C1 segment of cervical spinal cord (tissue), 14 donors: ENCODE measurements around the gene RPL21.
A peak's percentile ranks its signal among the peaks of the same experiment; 100 is the strongest.
"Not testable (repeated sequence)": the region's sequence is repeated elsewhere in the genome, so short reads cannot be mapped to it uniquely, and the experiment has no call there.

ENCODE experiments used
- DNase-seq, 14 donors: peaks; one replicate each; lab custom pipeline; 2025; lab: John Stamatoyannopoulos, UW

Gene RPL21

DNA sequence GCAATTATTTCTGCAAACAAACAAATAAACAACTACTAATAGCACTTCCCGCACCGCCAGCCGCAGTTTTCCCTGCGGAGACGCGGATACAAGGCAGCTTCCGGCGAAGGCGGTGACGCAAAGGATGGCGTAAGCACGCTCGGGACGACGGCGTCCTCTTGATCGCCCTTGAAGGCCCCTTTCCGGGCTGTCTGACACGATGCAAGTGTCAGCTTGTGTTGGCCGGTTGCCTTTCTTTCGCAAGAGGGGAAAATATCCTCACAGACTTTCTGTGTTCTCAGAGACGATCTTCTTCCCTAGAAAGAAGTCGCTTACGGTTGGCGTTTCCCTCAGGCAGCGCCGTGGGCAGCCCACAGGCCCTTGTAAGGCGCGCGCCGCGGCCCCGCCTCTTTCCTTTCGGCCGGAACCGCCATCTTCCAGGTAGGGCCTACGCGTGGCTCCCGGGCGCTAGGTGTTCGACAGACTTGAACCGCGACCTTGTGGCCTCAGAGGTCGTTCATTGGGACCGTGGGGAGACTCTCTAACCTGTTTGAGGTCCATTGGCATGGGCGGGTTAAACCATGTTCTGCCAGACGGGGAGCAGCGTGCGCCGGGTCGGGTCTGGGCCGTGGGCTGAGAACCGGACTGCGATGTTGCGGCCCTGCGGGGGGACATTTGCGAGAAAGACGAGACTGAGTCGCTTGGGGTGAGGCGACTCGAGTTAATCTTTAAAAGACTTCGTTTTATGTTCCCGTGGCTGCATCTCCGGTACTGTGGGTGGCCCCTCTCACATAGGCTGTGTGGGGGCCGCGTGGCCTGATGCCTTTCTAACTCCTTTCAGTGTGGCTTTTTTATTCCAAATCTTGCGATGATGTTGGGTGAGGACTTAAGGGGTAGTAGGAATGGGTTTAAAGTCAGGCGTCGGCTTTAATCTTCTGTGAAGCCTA lies at the start of gene RPL21:
RPL21 (plus strand) TSS at position 393 of the 926 bp plus-strand sequence. CDS start 2,219 bp downstream, outside the sequence.
- peak; percentile 81 to 98 (median 90) for DNase-seq

DNA sequence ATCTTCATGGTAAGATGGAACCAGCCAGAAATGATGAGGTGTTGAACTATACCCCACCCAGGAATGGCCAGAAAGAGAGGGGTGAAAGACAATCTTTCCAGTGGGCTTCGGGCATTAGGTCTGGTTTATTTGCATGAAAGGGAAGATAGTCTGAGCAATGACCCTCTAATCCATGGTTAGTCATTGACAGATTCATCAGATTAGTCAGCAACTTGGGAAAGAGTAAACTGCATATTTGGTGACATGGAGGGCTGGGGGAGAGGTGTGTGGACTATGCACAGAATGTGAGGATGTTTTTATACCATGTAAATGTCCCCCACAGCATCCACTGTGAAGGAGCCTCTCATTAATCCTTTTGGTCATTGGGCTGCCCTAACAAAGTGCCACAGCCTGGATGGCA lies 49.7 kb upstream of the RPL21 start:
- no peak for DNase-seq

DNA sequence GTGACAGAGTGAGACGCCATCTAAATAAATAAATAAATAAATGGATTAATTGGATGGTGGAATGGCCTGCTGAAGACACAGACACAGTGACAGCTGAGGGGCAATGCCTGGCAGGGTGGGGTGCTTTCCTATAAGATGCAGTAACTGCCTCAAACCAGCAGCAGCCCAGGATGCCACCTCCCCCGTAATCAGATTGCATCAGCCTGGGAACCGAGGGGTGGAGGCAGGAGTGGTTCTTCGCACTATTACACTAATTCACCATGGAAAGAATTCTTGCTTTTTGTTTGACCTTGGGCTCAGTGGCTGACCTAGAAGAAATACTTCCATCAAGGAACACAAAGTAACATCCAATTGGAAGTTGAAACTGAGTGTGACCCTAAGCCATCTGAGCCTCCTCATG lies 48.2 kb upstream of the RPL21 start:
- no peak for DNase-seq

DNA sequence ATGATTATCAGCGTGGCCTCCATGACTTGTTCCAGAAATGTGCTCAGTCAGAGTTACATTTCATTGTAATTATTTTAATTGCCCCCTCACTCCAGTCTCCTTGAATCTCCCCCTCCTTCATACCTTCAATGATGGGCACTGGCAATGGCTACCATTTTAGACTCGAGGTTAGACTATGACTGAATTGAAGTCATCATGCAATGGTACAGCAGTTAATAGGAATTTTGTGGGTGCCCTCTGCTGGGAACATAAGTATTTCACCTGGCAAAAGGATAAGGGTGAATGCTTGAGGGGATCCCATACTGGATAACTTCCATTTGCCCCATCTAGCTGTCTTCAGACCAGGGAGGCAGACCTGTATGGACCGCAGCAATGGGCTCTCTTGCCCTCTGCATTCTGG lies 47.5 kb upstream of the RPL21 start:
- DNase-seq = no peak

DNA sequence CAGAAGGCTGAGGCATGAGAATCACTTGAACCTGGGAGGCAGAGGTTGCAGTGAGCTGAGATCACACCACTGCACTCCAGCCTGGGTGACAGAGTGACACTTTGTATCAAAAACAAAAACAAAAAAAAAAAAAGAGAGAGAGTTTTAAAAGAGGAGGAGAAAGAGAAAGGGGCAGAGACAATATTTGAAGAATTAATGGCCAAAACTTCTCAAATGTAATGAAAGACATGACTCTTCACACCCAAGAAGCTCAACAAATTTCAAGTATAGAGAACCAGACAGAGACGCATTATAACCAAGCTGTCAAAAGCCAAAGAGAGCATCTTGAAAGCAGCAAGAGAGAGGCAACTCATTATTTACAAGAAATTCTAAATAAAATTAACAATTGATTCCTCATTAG lies 42.8 kb upstream of the RPL21 start:
- no peak for DNase-seq

DNA sequence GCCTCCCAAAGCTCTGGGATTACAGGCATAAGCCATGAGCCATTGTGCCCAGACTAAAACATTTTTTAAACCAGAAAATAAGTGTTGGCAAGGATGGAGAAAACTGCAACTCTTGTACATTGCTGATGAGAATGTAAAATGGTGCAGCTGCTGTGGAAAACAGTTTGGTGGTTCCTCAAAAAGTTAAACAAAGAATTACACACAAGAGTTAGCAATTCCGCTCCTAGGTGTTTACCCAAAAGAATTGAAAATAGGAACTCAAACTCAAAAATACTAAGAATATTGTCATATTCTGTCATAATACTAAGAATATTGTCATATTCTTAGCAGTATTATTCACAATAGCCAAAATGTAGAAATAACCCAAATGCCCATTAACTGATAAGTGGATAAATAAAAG lies 40.1 kb upstream of the RPL21 start:
- no peak for DNase-seq

DNA sequence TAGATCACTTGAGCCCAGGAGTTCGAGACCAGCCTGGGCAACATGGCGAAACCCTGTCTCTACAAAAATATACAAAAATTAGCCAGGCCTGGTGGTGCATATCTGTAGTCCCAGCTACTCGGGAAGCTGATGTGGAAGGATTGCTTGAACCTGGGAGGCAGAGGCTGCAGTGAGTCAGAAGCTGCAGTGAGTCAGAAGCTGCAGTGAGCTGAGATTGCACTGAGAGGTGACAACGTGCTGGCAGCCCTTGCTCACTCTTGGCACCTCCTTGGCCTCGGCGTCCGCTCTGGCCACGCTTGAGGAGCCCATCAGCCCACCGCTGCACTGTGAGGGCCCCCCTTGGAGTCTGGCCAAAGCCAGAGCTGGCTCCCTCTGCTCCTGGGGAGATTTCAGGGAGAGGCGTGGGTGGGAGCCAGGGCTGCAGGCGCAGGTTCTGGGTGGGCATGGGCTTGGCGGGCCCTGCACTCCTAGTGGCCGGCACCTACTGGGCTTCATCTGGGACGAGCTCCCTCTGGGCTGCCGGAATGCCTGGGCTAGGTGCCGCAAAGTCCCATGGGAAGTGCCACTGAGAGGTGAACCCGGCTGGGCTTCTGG lies 39.5 kb upstream of the RPL21 start:
- DNase-seq = no peak

DNA sequence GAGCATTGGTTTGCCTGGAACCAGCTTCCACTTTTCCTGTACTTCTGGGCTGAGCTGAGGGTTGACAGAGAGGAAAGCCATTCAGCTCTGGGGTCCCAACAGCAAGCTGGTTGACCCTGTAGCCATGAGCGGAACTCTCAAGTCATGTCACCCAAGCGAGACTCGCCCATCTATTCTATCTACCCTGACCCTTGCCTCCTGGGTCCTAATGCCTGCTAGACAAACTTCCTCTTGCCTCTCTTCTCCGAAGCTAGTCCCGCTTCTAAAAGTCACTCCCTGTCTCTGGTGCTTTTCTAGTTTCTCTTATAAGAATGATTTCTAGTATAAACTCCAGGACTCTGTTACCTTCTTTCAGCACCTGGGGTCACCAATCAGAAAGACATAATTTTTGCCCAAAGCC lies 38.0 kb upstream of the RPL21 start:
- DNase-seq = not testable (repeated sequence)

DNA sequence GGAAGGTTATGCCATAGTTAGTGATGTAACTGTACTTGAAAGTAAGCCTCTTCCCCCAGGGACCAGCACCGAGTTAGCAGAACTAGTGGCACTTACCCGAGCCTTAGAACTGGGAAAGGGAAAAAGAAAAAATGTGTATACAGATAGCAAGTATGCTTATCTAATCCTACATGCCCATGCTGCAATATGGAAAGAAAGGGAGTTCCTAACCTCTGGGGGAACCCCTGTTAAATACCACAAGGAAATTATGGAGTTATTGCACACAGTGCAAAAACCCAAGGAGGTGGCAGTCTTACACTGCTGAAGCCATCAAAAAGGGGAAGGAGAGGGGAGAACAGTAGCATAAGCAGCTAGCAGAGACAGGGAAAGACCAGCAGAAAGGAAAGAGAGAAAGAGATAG lies 33.6 kb upstream of the RPL21 start:
- not testable (repeated sequence) for DNase-seq

DNA sequence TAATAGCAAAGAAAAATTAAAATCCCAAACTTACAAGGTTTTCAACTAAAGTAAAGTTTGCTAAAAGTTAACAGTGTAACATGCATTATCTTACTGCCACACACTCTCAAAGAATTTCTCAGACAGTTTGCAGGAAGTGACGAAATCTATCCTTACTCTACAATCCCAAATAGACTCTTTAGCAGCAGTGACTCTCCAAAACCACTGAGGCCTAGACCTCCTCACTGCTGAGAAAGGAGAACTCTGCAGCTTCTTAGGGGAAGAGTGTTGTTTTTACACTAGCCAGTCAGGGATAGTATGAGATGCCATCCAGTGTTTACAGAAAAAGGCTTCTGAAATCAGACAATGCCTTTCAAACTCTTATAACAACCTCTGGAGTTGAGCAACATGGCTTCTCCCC lies 32.5 kb upstream of the RPL21 start:
- not testable (repeated sequence) for DNase-seq

DNA sequence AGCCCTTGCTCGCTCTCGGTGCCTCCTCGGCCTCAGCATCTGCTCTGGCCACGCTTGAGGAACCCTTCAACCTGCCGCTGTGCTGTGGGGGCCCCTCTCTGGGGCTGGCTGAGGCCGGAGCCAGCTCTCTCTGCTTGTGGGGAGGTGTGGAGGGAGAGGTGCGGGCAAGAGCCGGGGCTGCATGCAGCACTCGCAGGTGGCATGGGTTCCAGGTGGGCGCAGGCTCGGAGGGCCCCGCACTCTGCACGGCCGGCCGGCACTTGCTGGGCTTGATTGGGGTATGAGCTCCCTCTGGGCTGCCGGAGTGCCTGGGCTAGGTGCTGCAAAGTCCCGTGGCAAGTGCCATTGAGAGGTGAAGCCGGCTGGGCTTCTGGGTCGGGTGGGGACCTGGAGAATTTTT lies 31.7 kb upstream of the RPL21 start:
- DNase-seq = no peak

DNA sequence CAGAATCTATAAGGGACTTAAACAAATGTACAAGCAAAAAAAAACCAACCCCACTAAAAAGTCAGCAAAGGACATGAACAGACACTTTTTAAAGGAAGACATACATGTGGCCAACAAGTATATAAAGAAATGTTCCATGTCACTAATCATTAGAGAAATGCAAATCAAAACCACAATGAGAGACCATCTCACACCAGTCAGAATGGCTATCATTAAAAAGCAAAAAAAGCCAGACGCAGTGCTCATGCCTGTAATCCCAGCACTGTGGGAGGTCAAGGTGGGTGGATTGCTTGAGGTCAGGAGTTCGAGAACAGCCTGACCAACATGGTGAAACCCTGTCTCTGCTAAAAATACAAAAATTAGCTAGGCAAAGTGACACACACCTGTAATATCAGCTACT lies 29.3 kb upstream of the RPL21 start:
- DNase-seq = not testable (repeated sequence)

DNA sequence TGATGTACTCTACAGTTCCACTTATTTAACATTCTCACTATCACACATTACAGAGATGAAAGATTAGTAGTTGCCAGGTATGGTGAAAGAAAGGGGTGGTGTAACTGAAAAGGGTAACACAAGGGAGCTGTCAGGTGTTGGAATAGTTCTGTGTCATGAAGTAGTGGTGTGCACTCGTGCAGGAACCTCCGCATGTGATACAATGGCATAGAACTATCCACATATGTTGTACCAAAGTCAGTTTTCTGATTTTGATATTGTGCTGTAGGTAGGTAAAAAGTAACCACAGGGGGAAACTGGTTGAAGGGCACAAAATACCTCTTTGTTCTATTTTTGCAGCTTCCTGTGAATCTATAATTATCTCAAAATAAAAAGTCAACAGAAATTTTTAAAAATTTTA lies 24.4 kb upstream of the RPL21 start:
- DNase-seq = no peak

DNA sequence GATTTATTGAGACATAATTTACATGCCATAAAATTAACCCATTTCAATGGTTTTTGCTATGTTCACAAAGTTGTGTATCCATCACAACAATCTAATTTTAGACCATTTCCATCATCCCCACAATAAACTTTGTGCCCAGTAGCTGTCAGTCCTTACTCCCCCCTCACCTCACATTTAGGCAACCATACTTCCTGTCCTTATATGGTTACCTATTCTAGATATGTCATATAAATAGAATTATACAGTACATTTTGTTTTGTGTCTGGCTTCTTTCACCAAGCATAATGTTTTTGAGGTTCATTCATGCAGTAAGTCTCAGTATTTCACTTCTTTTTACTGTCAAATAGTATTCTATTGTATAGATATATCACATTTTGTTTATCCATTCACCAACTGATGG lies 23.2 kb upstream of the RPL21 start:
- DNase-seq = no peak

DNA sequence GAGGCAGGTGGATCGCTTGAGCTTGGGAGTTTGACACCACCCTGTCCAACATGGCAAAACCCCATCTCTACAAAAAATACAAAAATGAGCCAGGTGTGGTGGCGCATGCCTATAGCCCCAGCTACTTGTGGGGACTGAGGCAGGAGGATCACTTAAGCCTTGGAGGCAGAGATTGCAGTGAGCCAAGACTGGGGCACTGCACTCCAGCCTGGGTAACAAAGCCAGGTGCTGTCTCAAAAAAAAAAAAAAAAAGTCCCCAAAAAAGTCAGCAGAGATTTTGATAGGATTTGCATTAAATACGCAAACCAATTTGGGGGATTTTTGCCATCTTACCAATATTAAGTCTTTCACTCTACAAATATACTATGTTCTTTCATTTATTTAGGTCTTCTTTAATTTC lies 21.7 kb upstream of the RPL21 start:
- no peak for DNase-seq

DNA sequence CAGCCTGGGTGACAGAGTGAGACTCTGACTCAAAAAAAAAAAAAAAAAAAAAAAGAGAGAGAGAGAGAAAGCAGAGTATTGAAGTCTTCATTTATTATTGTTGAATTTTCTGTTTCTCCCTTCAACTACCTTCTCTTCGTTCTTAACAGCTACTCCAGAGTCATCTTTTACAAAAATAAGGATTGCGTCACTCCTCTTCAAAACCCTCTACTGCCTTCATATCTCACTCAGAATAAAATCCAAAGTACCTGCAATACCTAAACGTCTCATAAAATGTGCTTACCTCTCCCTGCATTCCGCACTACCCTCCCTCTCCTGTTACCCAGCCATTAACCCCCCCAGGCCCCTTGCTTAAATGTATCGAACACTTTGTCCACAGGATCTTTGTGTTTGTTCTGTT lies 17.4 kb upstream of the RPL21 start:
- no peak for DNase-seq

DNA sequence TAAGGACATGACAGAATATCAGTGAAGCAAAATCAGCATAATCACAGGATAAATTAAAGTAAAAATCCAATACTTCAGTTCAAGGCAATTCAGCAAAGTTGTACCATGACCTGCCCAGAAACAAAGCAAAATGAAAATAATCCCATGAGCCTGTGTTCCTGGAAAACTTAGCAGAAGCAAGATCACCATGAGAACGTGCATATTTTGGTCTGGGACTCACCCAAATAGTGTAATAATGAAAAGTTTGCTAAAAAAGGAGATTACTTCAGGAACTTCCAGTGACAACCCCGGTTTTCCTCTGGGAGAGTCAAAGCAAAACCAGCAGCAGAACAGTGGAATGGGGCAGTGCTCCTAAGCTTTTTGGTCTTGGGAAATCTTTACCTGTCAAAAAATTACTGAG lies 14.9 kb upstream of the RPL21 start:
- no peak for DNase-seq

DNA sequence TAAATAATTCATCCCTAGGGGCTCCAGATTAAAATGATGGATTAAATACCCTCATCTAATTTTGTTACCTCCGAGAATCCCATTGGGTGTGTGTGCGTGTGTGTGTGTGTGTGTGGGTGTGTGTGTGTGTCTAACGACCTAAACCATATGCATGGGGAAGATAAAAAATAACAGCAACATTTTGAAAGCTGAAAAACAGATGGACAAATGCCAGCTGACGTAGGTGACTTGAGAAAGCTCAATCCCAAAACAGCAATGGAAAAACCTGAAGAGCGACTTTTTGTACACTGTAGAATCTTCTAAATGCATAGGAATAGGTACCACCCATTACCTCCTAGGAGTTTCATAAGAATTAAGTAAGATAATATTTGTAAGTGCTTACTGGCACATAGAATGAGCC lies 8.7 kb upstream of the RPL21 start:
- DNase-seq = no peak

DNA sequence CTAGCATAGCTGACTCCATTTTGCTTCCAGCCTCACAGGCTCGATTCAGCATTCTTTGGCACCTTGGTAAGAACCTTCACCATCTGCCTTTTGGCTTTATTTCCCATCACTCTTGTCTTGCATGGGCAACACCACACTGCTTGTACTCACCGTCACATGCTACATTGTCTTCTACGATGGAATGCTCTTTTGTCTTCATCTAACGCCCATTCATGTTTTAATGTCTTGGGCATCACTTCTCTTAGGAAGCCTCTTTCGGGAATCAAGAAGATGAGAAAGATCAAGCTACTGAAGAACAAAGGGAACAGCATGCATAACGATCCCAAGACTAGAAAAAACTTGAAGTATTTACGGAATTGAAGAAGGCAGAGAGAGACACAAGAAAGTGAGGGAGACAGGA lies 5.7 kb upstream of the RPL21 start:
- no peak for DNase-seq

DNA sequence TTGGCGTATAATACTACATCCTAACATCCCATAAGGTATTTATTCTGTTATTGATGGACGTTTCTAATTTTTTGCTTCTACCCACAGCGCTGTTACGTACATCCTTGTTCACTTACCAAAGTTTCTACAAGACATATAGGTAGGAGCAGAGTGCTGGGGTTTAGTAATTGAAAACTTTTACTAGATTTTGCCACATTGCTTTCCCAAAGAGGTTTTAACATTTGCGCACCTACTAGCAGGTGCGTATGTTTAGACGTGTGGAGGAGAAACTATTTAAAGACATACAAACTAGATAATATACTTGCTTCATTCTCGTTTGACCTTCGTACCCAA lies 559 bp upstream of the RPL21 start:
- DNase-seq = no peak

DNA sequence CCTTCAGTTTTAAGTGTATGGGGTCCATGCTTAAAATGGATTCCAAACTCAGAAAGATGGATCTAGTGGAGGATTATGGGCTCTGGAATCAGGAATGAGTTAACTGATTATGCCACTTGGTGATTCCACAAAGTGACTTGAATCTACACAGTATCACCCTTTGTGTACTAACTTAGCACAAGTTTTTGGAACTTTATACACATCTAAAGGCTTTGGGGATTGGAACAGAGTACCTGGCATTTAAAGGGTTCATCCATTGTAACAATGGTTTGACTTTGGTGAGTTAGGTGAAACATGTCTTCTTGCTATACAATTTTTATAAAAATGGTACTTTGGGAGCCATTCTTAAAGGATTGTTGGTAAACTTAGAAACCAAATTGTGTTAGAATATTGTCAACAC lies 1.1 kb downstream of the RPL21 start:
- no peak for DNase-seq

DNA sequence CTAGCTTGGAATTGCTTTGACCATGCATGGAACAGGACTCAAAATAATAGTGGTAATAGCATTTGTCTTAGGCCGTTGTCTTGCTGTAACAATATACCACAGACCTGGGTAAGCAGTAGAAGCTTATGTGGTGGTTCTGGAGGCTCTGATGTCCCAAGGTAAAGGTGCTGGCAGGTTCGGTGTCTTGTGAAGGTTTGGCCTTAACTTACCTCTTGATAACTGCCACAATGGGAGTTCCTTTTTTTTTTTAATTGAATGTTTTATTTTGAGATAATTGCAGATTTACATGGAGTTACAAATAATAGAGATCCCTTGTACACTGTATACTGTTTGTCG lies 5.8 kb downstream of the RPL21 start:
- no peak for DNase-seq

DNA sequence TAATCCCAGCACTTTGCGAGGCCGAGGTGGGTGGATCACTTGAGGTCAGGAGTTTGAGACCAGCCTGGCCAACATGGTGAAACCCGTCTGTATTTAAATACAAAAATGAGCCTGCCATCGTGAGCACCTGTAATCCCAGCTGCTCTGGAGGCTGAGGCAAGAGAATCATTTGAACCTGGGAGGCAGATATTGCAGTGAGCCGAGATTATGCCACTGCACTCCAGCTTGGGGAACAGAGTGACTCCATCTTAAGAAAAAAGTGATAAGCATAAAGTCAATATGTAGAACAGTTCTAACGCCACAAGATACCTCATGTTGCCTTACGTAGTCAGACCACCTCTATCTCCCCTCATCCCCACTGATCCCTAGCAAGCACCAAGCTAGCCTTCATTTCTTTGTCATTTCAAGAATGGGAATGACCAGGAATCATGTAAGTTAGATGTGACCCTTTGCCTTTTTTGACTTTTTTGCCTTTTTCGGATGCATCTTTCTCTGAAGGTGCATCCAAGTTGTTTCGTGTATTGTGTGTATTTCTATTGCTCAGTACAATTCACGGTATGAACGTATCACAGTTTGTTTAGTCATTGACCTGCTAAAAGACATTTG lies 6.4 kb downstream of the RPL21 start:
- DNase-seq = no peak
